Neural cell (in vitro differentiated cells): Measurements from ENCODE around the gene FCHO2.
"Not testable (repeated sequence)": the region's sequence is repeated elsewhere in the genome, so short reads cannot be mapped to it uniquely, and the experiment has no call there.

ENCODE experiments used
- CTCF ChIP-seq: fragments of 450-650 bp; IDR thresholded peaks from 2 replicates; pipeline ENCODE4 v1.5.1; 2014; ENCODE audit warnings: antibody characterized with exemption, mild to moderate bottlenecking, moderate library complexity; ENCODE audit not compliant: poor library complexity, severe bottlenecking
- EP300 ChIP-seq: fragments of 450-650 bp; conservative IDR thresholded peaks from 2 replicates; pipeline ENCODE4 v1.6.1; 2014; ENCODE audit warnings: antibody characterized with exemption, mild to moderate bottlenecking, moderate library complexity; ENCODE audit not compliant: poor library complexity, severe bottlenecking

- TF ChIP-seq CTCF, EP300: not testable (repeated sequence)
Measured at GRCh38 chr5:73024946-73025544, 69.2 kb downstream of the FCHO2 start.
